GM18868 (cell line): ENCODE results near the gene GPI.
"Not testable (repeated sequence)": the region's sequence is repeated elsewhere in the genome, so short reads cannot be mapped to it uniquely, and the experiment has no call there.

Source experiments
- ATAC-seq: cut with Tn5 transposase; IDR thresholded peaks from one replicate; pipeline ENCODE4 v1.9.1; 2021; ENCODE audit warnings: mild to moderate bottlenecking, moderate library complexity; ENCODE audit not compliant: unreplicated experiment

GPI gene

DNA sequence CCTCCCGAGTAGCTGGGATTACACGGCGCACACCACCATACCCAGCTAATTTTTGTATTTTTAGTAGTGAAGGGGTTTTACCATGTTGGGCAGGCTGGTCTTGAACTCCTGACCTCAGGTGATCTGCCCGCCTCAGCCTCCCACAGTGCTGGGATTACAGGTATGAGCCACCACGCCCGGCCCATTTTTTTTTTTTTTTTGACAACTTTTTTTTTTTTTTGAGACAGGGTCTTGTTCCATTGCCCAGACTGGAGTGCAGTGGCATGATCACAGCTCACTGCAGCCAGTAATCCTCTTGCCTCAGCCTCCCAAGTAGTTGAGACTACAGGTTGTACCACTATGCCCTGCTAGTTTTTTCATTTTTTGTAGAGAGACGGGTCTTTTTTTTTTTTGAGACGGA is 35.8 kb downstream of the GPI start:
- ATAC-seq: not testable (repeated sequence)

DNA sequence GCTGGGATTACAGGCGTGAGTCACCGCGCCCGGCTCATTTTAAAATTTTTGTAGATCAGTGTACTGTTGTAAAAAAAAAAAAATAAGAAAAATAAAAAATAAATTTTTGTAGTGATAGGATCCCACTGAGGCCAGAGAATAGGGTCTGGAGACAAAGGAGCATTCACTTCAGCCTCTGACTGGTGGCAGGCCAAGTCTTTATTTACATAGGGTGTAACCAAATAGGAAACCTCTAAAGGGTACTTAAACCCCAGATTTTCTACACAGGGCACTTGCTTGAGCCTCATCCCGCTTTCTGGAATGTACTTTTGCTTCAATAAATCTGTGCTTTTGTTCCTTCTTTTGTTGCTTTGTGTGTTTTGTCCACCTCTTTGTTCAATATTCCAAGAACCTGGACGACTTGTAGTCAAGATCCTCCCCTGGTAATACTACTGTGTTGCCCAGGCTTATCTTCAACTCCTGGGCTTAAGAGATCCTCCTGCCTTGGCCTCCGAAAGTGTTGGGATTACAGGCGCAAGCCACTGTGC is 37.1 kb downstream of the GPI start:
- no peak for ATAC-seq

DNA sequence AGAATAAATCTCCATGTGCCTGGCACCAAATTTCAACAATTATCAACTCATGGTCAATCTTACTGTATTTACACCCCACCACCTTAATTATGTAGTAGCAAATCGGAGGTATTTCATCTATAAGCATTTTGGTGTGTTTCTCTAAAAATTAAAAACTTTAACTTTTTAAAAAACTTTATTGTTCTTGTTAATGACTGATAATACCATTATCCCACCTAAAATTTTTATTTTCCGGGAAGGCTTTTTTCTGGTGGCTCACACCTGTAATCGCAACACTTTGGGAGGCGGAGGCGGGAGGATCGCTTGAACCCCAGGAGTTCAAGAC is 38.8 kb downstream of the GPI start:
- no peak for ATAC-seq

DNA sequence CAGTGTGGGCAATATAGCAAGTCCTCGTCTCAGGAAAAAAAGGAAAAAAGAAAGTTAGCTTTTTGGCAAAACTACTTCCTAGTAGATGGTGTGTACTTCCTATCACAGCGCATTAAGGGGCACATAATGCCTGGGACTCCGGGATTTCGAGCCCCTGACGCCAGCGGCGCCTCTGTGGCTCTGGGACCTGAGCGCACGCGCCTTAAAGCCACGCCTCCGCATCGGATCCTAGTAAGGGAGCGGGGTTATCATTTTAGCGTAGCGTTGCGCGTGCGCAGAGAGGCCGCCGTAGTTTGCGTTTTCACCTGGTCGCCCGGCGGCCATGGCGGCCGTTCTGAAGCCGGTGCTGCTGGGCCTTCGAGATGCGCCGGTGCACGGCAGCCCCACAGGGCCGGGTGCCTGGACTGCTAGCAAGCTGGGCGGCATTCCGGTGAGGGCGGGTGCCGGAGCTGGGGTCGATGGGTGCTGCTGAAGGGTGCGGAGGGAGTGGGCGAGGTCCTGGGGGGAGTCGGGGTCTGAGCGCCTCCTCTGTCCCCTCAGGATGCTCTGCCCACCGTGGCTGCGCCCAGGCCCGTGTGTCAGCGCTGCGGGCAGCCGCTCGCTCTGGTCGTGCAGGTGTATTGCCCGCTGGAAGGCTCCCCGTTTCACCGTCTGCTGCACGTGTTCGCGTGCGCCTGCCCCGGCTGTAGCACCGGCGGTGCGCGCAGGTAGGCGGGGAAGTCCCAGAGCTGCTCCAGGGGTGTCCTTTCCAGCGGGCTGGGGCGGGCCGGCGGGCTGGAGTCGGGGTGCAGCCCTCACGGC is 39.3 kb downstream of the GPI start, which contains the start of gene PDCD2L:
TSS of gene PDCD2L (plus strand) at position 291 of the 801 bp plus-strand sequence. CDS start at position 323, 32 bp downstream.
- peak; percentile 81 for ATAC-seq

DNA sequence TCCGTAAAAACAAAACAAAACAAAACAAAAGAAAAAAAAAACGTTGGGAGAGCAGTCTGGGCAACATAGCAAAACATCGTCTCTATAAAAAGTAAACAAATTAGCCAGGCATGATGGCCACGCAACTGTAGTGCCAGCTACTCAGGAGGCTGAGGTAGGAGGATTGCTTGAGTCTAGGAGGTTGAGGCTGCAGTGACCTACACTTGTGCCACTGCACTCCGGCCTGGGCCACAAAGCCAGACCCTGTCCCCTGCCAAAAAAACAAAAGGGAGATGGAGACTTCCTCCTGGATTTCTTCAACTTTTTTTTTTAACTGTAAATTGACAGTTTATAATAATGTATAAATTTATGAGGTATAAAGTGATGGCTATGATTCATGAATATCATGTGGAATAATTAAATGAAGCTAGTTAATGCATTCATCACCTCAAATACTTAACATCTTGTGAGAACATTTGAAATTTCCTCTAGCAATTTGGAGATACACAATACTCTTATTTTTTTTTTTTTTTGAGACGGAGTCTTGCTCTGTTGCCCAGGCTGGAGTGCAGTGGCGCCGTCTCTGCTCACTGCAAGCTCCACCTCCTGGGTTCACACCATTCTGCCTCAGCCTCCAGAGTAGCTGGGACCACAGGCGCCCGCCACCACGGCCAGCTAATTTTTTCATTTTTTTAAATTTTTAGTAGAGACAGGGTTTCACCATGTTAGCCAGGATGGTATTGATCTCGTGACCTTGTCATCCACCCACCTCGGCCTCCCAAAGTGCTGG is 41.1 kb downstream of the GPI start:
- ATAC-seq: no peak

DNA sequence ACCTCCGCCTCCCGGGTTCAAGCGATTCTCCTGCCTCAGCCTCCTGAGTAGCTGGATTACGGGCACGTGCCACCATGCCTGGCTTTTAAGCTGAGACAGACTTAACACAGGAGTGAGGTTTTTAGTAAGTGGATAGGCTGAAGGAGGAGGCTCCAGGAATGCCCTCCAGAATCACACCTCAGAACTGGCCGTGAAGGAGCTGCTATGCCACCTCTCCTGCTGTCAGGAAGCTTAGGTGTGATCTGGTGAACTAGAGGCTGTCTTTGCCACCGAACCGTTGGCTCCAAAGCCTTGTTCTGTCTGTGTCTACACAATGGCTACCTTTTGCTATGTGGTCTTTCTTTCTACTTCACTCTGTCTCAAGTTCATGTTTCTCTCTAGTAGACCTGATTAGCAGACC is 43.4 kb downstream of the GPI start:
- ATAC-seq: no peak

DNA sequence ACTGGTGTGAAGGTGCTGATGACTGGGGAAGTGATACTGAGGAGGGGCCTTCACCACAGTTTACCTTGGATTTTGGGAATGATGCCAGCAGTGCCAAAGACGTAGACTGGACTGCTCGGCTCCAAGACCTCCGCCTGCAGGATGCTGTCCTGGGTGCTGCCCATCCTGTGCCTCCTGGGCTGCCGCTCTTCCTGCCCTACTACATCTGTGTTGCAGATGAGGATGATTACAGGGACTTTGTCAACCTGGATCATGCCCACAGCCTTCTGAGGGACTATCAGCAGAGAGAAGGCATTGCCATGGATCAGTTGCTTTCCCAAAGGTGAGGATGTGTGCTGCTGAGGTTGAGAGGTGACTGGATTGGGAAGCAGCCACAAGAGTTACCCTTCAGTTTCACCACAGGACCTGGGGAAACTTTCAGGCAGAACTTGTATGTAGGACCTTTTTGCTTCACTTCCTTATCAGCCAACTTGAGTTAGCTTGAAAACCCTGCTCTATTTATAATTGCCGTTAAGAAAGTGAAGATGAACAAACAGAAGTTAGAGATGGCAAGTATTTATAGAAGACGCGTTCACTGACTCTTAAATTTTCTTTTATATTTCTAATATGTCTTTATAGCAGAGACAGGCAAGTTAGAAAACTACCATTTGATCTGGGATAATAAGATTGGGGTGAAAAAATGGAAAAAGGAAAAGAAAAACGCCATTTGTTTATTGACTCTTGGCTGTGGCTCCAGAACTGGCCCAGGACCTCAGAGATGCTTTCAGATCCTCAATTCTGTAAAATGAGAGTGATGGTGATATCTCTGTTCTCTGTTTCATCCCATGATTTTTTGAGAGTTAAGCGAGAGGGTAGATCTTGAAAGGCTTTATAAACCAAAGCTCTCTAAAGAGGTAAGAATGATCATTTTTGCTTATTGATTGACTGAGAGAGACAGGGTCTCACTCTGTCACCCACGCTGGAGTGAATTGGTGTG is 44.5 kb downstream of the GPI start:
- peak; percentile 67 for ATAC-seq

DNA sequence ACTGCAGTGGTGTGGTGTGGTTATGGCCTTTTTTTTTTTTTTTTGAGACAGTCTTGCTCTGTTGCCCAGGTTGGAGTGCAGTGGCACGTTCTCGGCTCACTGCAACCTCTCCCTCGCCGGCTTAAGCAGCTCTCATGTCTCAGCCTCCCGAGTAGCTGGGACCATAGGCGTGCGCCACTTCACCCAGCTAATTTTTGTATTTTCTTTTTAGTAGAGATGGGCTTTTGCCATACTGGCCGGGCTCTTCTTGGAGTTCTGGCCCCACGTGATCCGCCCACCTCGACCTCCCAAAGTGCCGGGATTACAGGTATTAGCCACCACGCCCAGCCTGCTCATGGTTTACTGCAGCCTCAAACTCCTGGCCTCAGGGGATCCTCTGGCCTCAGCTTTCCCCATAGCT is 46.2 kb downstream of the GPI start:
- ATAC-seq: no peak

DNA sequence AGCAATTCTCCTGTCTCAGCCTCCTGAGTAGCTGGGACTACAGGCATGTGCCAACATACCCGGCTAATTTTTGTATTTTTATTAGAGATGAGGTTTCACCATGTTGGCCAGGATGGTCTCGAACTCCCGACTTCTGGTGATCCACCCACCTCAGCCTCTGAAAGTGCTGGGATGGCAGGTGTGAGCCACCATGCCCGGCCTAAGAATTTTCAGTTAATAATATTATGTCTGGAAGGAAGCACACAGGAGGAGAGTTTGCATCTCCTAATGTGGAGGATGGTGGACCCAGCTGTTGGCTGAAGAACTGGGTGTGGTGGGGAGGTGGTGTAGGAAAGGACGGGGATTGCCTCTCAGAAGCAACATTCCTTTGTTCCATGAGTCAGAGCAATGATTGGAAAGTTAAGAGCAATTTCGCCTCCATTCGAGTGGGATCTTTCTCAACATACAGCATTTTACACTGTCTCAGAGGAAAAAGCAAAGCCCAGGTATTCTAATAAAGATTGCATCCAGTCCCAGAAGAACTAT is 51.1 kb downstream of the GPI start:
- no peak for ATAC-seq

DNA sequence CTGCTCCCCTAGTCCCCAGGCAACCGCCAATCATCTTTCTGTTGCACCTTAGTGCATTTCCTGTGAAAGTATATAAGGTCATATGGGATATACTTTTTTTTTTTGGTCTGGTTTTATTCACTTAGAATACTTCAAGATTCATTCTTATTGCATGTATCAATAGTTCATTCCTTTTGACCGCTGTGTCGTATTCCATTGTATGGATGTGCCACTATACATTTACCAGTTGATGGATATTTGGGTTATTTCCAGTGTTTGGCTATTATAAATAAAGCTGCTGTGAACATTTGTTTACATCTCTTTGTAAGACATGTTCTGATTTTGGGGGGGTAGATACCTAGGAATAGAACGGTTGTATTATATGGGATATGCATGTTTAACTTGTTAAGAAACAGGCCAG is 53.3 kb downstream of the GPI start:
- ATAC-seq: no peak

DNA sequence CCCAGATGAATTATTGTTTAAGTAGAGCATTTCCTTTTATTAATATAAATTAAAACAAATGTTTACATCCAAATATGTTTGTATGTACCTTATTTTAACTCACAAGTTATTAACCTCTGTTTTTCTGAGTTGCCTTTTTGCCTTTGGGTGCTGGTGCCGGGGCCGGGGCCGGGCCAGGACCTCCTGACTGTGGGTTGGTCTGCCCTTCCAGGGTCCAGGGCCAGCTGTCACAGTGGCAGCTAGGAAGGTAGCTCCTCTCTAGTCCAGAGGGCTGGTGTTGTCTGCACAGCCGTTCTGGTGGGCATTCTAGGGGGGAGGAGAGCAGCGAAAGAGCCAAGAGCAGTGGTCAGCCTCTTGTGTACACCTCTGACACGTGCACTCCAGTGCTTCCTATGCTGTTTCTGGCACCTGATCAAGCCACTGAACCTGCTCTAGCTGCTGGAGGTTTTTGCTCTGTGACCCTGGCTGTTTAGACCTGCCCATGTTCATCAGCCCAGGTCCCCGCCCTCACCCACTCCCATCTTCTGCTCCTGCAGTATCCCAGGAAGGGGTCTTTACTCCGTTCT is 61.2 kb downstream of the GPI start:
- no peak for ATAC-seq

DNA sequence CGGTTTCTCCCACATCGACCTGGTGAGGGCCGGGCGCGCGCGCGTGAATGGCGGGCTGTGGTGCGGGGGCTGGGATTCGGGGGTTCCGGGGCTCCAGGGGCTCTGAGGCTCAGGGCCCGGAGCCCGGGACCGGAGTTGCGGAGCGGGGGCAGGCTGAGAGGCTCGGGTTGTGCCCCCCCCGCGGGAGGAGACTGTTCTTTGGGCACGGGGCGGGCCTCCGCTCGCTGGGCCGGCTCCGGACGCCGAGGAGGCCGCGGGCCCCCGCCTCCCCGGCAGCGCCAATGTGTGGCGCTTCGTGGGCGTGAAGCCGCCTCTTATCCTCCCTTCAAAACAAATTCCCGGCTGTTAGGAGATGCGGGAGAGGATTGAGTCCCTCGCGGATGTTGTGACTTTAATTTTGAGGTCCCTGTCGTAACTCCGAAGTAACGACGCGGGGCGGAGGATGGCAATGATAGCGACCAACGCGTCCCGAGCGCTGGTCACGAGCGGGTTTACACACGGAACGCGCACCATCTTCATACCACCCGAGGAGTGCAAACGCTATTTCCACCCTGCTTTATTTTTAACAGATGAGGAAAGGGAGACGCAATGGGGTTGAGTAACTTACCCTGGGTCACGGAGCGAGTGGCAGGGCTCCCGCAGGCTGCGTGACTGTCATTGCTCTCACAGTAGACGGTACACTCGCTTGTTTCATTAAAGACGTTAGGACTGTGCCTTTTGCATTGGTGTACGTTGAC is 63.7 kb downstream of the GPI start:
- peak; percentile 47 for ATAC-seq

DNA sequence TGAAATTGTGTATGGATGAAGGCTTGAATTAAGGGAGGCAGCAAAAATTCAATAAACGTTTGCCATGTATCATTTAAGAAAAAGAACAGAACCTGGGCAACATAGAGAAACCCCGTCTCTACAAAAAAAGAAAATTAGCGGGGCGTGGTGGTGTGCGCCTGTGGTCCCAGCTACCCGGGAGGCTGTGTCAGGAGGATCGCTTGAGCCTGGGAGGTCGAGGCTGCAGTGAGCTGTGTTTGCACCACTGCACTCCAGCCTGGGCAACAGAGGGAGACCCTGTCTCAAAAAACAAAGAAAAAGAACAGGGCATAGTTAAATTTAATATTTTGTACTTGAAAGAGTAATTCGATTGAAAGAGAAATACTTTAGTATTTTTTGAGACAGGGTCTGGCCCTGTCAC is 64.6 kb downstream of the GPI start:
- no peak for ATAC-seq

DNA sequence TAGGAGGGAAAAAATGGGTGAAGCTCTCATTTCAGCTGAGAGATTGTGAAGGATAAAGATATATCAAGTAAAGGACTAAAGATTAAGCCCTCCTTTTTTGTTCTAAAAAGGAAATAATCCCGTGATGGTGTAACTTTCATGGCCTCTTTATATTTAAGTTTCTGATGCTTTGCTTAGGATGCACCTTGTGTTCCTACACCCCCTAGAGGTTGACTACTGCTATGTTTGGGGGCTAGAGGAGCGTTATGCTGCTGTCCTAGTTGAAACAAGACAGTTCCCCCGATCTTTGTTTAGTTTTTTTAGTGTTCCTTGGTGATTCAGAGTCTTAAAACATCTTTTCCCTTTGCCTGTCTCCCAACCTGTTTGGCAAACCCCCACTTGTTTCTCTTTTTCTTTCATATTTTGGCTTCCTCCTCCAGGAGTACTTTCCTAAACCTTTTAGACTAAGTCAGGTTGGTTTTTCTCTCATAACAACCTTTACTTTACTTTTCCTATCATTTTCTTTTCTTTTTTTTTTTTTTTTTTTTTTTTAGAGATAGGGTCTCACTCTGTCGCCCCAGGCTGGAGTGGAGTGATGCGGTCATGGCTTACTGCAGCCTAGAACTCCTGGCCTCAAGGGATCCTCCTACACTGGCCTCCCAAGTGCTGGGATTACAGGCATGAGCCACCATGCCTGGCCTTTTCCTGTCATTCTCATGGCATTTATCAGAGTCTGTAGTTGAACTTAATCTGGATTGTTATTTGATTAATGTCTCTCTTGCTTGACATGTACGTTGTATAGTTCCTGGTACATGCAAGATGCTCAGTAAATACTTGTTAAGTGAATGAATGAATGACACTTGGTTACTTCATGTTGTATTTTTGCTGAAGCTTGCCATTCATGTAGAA is 66.0 kb downstream of the GPI start:
- peak; percentile 49 for ATAC-seq

DNA sequence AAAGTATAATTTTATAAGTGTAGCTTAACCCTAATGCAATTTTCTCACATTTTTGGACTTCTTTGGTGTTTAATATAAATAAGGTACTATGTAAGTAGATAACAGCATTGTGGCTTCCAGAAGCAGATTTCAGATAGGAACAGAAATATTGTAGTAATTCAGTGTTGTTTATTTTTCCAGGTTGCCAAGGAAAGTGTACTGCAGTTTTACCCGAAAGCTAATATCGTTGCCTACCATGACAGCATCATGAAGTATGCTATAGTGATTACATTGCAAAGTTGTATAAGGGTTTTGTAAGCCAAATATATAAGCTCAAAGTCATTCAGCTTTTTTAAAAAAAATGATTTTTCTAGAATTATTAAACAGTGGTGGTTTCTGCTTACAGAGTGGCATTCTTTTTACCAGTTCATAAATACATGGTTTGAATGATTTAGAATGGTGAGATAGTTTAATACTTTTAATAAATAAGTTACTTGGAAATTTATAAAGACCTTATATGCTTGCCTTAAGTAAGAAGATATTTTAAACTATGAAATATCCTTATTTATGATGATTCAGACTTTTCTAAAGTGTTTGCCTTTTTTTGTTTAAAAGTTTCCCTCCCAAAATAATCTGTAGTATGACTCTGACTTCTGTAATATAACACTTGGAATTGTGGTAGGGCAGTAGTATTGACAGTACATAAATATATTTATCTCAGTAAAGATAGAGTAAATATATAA is 66.8 kb downstream of the GPI start:
- ATAC-seq: no peak

DNA sequence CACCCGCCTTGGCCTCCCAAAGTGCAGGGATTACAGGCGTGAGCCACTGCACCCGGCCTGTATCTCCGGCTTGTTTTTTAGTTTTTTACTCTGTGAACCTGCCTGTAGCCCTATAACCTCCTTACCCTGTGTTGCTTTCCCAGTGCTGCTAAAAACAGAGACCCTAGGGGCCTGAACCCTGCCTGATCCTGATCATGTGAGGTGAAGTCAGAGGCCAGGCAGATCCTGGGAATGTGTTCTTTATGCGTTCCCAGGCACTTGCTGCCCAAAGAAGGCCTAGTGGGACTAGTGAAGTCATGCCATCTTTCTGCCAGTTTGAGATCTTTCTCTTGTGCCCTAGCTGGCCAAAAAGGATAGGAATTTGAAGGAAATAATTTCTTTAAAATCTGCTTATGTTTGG is 67.8 kb downstream of the GPI start:
- no peak for ATAC-seq

DNA sequence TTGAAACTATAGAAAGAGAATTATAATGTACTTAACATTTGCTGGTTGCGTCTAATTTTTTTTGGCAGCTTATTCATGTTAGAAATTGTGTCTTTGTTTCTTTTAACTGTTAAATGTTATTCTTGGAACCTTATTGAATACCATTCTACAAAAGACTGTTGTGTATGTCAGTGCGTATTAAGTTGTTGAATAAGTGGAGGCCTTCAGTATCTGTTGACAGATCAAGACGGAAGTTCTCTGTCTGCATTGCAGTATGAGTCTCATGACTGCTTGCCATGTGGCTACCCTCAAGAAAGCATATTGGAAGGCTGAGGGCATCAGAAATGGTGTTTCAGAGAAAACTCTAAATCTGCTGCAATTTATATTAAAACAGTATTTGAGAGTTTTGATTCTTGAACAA is 71.7 kb downstream of the GPI start:
- ATAC-seq: no peak

DNA sequence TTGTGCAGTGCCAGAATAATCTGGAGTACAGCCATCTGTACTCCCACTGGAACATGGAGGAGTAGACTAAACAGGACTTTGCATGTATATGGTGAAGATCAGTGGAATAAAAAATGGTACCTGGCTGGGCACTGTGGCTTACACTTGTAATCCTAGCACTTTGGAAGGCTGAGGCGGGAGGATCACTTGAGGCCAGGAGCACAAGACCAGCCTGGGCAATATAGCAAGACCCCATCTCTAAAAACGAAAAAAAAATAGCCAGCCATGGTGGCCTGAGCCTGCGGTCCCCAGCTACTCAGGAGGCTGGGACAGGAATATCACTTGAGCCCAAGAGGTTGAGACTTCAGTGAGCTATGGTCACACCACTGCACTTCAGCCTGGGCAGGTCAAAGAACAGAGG is 83.2 kb downstream of the GPI start:
- ATAC-seq: no peak
